D721Med (cell line): Measurements from ENCODE around the gene NDFIP2.
"Not testable (repeated sequence)": the region's sequence is repeated elsewhere in the genome, so short reads cannot be mapped to it uniquely, and the experiment has no call there.

ENCODE experiments used
- DNase-seq: peaks from one replicate; pipeline ENCODE4 v3.0.0; 2011; ENCODE audit warnings: low spot score; ENCODE audit not compliant: insufficient read length
- FAIRE-seq: peaks from 2 replicates; lab custom pipeline; 2011; peaks lifted over from hg19 to GRCh38; lab: Jason Lieb, UNC
- CTCF ChIP-seq: IDR thresholded peaks from 2 replicates; pipeline ENCODE4 v1.5.1; 2012; ENCODE audit warnings: mild to moderate bottlenecking, control low read depth; ENCODE audit not compliant: insufficient read depth; ENCODE audit errors: missing control alignments

NDFIP2 gene

GRCh38 chr13:79560954-79561353 lies 80.0 kb downstream of the NDFIP2 start:
- FAIRE-seq (no peak), DNase-seq (no peak)
- TF ChIP-seq CTCF, result no peak

GRCh38 chr13:79562557-79562956 lies 81.6 kb downstream of the NDFIP2 start:
- no peak for TF ChIP-seq CTCF
- no peak for FAIRE-seq
- DNase-seq, result no peak

GRCh38 chr13:79566118-79566517 lies 85.2 kb downstream of the NDFIP2 start:
- no peak for DNase-seq
- no peak for FAIRE-seq
- no peak for TF ChIP-seq CTCF

GRCh38 chr13:79571147-79571546 lies 90.2 kb downstream of the NDFIP2 start:
- FAIRE-seq (no peak), DNase-seq (no peak)
- no peak for TF ChIP-seq CTCF

- FAIRE-seq, DNase-seq: not testable (repeated sequence)
Measured at GRCh38 chr13:79573892-79574291, 92.9 kb downstream of the NDFIP2 start.

- TF ChIP-seq CTCF, result no peak
- FAIRE-seq, result no peak
Measured at GRCh38 chr13:79581870-79582315, 100.9 kb downstream of the NDFIP2 start.

GRCh38 chr13:79582896-79583295 lies 101.9 kb downstream of the NDFIP2 start:
- no peak for FAIRE-seq
- no peak for DNase-seq
- TF ChIP-seq CTCF, result no peak

More at GRCh38 chr13:79581870-79582315, 100.9 kb downstream of the NDFIP2 start:
- DNase-seq, result no peak

GRCh38 chr13:79585033-79585432 lies 104.1 kb downstream of the NDFIP2 start:
- no peak for TF ChIP-seq CTCF
- no peak for DNase-seq
- no peak for FAIRE-seq
